SIG-M5 (cell line): ENCODE measurements around the gene ZNF135.

Experiments used
- DNase-seq: peaks from one replicate; lab custom pipeline; 2025; lab: John Stamatoyannopoulos, UW

The ZNF135 gene

GRCh38 chr19:58047672-58048071, 11.4 kb upstream of the ZNF135 start:
- no peak for DNase-seq

GRCh38 chr19:58052256-58052655, 6.8 kb upstream of the ZNF135 start:
- DNase-seq: no peak

GRCh38 chr19:58053480-58054156, 5.5 kb upstream of the ZNF135 start:
- no peak for DNase-seq

- DNase-seq: no peak
Measured at GRCh38 chr19:58054901-58055874, 3.9 kb upstream of the ZNF135 start.

- no peak for DNase-seq
Measured at GRCh38 chr19:58056261-58056660, 2.8 kb upstream of the ZNF135 start.

- DNase-seq: no peak
Measured at GRCh38 chr19:58056861-58057260, 2.2 kb upstream of the ZNF135 start.

GRCh38 chr19:58058467-58058866, 615 bp upstream of the ZNF135 start:
- no peak for DNase-seq

- no peak for DNase-seq
Measured at GRCh38 chr19:58059671-58060078, 593 bp downstream of the ZNF135 start.

GRCh38 chr19:58060231-58060630, 1.1 kb downstream of the ZNF135 start:
- no peak for DNase-seq

- DNase-seq: no peak
Measured at GRCh38 chr19:58063712-58064111, 4.6 kb downstream of the ZNF135 start.

GRCh38 chr19:58067240-58067912, 8.3 kb downstream of the ZNF135 start:
- no peak for DNase-seq

GRCh38 chr19:58079792-58080191, 20.7 kb downstream of the ZNF135 start:
- DNase-seq: no peak

- no peak for DNase-seq
Measured at GRCh38 chr19:58083021-58083420, 23.9 kb downstream of the ZNF135 start.

GRCh38 chr19:58084596-58085347, 25.7 kb downstream of the ZNF135 start:
- DNase-seq: no peak

GRCh38 chr19:58085348-58085875, 26.3 kb downstream of the ZNF135 start:
- no peak for DNase-seq

- no peak for DNase-seq
Measured at GRCh38 chr19:58086825-58087710, 28.0 kb downstream of the ZNF135 start.

GRCh38 chr19:58088521-58089052, 29.5 kb downstream of the ZNF135 start:
- DNase-seq: no peak

GRCh38 chr19:58089846-58090245, 30.8 kb downstream of the ZNF135 start:
- no peak for DNase-seq

GRCh38 chr19:58091251-58091995, 32.3 kb downstream of the ZNF135 start:
- no peak for DNase-seq

GRCh38 chr19:58093071-58093470, 34.0 kb downstream of the ZNF135 start:
- DNase-seq: no peak
